Stimulated activated CD8-positive, alpha-beta memory T cell treated with anti-CD3 and anti-CD28 coated beads, Interleukin-12 subunit alpha, Interleukin-12 subunit beta, amount 100 ng/mL, for 1 hour (primary cell): ENCODE results near the gene GPR180.

Source experiments
- DNase-seq: peaks from one replicate; pipeline ENCODE4 v3.0.0-alpha.2; 2020; ENCODE audit warnings: low read depth

GPR180 gene

DNA sequence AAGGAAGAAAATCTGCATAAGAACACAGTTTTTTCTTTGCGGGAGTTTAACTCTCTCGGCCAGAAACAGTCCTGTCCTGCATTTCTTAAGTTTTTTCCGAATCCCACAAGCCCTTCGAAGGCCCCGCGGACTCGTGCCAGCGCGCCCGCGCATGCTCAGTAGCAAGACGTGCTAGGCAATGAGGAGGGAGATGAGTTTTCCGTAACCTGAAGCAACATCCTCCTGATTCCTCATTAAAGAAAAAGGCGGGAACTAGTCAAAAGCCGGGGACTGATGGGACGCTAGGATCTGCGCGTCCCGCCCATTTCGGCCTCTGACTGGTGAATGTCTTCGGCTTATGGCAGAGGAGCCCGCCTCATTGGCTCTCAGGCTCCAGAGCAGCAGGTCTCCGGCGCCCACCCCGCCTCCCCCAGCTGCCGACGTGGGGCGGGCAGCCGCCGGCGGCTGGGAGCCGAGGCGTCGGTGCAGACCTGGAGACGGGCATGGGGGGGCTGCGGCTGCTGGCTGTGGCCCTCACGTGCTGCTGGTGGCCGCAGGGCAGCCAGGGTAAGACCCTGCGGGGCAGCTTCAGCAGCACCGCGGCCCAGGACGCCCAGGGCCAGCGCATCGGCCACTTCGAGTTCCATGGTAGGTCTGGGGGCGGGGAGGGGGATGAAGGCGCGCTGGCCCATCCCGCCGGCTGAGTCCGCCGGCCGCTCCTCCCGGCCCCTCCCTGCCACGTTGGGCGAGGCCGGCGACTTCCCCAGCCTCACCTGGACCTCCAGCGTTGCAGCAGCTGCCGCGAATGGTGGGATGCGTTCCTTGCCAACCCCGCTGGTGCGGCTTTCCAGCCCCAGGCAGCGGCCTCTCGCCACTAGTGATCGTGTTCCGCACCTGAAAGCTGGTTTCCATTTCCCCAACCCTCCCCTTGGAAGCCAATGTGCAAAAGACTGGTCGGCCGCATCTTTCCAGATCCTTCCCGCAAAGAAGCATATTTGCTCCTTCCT is at the start of gene GPR180:
TSS of gene GPR180 (plus strand) at position 412 of the 986 bp plus-strand sequence. CDS start at position 483, 71 bp downstream.
- peak; percentile 70 for DNase-seq

DNA sequence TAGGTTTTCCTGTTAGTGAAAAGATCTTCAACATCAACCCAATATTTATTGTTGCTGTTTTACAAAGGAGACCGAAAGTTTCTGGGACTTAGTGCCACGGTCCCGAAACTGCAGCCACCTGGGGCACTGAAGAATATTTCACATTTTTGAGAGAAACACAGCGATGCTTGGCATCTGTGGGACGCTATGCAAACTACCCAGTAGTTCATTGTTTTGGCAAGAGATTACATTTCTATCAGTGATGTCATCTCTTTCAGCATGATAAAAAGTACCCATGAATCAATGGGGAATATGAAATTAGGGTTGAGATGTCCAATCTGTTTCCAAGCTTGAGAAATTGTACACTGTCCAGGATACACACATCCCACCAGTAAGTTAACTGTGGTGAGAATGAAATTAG is 49.6 kb upstream of the GPR180 start:
- no peak for DNase-seq

DNA sequence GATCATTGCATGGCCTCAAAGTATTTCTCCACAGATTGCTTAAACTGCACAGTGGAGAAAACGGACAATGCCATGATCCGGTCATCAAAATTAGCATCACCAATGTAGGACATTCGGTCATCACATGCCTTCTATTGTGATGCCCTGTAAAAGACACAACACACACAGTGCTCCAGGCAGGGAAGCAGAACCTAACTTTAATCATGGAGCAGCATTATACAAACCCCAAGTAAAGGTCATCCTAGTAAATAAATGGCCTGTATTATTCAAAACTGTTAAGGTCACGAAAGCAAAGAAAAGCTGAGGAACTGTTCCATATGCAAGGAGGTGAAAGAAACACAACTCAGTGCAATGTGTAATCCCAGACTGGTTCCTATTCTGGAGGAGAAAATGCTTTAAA is 47.9 kb upstream of the GPR180 start:
- no peak for DNase-seq

DNA sequence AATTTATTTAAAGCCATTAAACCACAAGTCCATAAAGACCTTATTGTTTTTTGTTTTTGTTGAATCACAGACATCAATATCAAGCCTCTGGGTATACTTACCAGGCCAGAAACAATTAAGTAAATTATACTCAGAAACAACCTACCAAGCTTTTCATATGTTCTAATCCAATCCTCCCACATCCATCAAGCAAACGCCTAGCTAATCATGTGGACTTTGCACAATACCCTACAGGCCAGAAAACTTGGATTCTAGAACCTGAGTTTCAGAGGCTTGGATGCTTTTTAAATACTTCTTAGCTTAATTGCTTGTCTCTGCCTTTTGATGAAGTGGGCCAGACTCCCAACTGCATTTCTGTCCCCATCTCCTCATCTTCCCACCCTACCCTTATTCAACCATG is 45.6 kb upstream of the GPR180 start:
- no peak for DNase-seq

DNA sequence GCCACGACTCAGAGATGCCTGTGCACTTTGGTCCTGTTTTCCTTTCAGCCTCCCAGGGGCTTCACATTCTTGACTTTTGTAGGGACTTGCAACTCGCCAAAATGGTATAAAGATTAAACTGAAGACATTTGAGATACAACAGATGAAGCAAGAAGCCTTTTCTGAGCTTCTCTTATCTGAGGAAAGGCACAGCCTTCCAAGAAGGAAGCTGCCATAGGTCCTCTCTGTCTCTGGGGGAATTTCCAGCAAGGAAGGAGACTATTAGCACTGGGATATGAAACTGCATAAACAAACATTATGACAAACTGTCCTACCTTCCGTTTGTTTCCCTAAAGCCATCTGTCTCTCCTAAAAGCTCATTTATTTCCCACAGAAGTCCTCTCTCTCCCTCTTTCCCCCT is 45.0 kb upstream of the GPR180 start:
- DNase-seq: no peak

DNA sequence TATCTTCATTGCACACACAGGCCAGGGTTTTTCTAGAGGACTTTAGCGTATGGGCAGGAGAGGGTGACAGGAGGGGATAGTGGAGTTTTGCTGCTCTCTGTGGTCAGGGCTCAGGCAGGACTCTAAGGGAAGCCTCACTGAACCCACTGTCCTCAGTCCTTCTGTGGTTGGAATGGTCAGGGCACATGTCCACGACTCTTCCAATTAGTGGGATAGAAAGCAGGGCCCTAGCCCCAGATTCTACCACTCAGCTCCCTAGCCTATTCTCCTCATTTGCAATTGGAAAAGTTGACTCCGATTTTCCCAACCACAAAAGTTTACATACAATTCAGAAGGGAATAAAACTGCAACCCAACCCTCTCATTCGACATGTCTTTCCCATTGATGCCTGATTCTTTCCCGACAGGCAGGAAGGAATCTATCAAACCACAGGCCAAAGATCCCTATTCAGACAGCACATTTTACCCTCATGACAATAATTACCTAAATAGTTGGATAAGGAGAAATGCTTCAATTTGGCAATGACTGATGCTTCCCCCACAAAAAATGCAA is 43.9 kb upstream of the GPR180 start:
- DNase-seq: no peak

DNA sequence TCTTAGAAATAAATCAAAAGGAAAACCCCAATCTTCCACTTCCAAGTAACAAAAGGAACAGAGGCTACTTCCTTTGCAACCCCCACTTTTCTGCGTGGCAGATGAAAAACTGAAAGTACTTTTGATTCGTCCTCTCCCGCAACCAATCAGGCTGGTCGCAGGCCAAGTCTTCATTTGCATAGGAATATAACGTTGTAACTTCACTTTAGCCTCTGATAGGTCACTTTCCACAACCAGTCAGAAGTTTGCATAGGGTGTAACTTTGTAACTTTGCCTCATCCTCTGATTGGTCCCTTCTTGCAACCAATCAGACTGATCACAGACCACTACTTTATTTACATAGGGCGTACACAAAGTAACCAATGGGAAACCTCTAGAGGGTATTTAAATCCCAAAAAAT is 42.9 kb upstream of the GPR180 start:
- no peak for DNase-seq

DNA sequence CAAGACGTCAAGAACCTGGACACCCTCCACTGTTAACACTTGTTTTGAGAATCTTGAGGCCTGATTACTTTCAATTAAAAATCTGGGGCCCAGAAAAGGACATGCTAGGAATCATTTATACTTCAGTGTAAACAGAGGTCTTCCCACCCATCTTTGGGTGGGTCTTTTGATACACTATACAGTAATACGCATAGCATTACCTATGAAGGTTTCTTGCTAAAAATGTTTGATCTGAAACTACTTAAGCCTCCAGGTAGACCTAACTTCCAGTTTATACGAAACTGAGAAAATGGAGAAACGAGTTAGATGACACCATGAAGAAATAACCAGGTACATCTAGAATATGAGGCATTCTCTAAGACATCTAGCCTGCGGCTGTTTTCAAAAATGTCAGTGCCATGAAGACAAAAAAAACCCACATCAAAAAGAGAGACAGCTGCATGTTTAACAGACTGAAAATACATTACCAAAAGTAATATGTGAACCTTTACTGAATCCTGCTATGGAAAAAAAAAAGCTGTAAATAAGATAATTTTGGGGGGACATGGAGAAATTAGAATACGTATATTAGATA is 42.3 kb upstream of the GPR180 start:
- DNase-seq: no peak

DNA sequence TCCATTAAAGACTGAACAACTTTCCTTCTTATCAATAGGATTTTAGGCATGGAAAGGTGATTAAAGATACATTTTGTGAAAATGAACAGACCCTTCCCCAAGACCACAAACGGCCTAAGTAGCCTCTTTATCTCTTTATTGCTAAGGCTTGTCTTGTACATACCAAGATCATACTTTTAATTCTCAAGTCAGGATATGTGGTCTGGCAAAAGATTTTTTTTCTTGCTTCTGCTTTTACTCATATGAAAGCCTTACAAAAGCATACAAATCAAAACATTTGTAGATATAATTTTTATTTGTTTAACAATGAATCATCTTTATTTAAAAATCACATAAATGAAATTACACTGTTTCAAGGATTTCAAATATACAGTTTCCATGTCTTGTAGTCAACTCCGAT is 41.5 kb upstream of the GPR180 start:
- no peak for DNase-seq

DNA sequence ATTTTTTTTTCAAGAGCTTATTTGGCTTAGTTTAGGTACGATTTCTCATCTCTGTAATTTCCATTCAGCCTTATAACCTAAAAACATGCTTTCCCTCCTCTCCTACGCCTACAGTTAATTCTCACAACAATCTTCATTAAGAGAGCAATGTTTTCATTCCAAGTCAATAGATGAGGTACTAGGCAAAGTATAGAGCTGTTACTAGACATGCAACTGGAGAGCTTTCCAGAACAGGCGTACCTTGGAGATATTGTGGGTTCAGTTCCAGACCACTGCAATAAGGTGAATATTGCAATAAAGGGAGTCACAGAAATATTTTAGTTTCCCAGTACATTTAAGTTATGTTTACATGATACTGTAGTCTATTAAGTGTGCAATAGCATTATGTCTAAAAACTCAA is 40.5 kb upstream of the GPR180 start:
- no peak for DNase-seq

DNA sequence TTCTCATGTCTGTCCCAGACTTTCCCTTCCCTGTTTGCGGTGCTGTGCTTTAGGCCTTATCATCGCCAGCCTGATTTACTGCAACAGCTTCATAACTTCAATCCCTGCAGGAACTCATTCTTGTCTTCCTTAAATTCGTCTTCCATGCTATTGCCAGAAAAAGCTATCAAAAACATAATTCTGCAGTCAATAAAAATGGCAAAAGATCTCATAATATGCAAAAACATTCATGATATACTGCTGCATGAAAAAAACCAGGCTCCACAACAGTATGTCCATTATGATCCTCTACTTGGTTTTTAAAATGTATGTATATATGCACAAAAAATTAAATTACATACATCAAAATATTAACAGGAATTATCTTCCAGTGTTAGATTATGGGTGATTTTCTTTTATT is 34.1 kb upstream of the GPR180 start:
- no peak for DNase-seq

DNA sequence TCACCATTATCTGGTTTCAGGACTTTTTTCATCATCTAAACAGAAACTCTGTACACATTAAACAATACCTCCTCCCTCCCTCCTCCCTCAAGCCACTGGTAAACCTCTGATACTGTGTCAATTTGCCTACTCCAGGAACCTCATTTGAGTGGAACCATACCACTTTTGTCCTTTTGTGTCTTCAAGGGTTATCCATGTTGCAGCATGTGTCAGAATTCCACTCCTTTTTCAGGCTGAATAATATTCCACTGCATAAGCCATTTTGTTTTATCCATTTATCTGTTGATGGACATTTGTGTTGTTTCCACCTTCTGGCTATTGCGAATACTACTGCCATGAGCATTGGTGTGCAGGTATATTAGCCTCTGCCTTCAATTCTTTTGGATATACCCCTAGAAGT is 33.2 kb upstream of the GPR180 start:
- no peak for DNase-seq

DNA sequence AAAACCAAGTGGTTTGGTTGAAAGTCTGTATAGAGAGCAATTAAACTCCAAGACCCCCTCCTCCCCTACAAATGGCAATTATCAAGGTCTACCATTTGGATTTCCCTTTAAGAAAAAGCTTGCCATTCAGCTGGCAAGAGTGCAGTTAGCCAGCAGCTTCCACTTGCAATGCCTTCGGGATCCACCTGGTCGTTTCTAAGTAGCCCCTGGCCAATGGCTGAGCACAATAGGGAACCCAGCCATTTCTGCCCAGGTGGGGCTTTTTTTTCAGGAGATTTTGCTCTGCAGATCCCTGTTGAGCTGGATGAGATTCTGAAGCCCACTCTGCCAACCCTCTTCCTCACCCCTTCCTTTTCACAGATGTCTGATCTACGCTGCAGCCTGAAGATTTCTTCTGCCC is 32.0 kb upstream of the GPR180 start:
- no peak for DNase-seq

DNA sequence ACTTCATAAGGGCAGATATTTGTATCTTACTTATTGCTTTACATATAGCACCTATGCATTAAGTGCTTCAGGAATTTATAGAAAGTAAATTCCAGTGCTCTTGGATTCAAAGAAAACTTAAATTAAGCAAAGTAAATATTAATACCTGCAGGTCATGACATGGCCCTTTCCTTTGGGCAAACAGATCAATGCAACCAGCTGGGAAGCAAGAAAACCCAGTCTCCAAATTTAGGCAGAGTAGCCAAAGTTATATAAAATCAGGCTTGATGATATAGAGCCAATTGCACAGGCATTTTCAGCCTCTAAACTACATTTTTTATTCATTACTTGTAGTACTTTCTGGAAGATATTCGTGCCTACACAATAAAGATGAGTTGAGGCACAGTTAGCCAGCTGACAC is 22.6 kb upstream of the GPR180 start:
- DNase-seq: no peak

DNA sequence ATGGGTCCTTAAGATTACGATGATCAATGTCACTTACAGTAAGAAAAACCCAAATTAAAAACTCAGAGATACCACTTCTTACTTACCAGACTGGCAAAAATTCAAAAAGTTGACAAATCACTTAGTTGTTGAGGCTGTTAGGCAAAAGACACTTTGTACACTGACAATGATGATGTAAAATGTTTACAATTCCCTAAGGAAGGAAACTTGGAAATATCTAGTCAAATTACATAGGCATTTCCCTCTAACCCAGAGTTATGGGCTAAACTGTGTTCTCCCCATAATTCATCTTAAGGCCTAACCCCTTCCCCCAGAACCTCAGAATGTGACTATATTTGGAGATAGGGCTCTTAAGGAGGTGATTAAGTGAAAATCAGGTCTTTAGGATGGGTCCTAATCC is 17.7 kb upstream of the GPR180 start:
- DNase-seq: no peak

DNA sequence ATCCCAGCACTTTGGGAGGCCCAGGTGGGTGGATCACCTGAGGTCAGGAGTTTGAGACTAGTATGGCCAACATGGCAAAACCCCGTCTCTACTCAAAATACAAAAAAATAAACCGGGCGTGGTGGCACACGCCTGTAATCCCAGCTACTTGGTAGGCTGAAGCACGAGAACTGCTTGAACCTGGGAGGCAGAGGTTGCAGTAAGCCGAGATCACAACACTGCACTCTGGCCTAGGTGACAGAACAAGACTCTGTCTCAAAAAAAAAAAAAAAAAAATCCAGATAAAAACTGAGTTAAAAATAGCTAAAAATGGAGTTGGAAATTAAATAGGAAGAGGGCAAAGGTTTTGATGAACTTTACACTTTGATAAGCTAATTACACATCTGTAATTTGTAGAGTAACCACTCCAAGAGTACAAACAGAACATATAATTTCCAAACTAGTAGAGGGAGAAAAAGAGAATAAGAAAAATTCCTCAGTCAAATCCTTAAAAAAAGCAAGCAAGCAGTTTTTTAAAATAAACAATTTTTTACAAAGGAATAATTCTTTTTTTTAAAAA is 16.0 kb upstream of the GPR180 start:
- DNase-seq: no peak

DNA sequence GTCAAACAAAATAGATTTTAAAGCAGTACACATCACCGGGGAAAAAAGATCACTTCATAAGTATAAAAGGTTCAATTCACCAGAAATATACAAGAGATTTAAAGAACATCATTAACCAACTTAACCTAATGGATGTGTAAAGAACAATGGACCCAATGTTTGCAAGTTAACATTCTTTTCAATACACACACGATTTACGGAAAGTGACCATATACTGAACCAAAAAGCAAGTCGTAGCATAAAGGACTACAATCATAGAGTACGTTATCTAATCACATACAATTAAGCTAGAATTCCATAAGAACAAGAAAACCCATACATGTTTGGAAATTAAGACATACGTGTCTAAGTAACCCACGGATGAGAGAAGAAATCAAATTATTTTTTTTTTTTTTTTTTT is 15.3 kb upstream of the GPR180 start:
- DNase-seq: no peak

DNA sequence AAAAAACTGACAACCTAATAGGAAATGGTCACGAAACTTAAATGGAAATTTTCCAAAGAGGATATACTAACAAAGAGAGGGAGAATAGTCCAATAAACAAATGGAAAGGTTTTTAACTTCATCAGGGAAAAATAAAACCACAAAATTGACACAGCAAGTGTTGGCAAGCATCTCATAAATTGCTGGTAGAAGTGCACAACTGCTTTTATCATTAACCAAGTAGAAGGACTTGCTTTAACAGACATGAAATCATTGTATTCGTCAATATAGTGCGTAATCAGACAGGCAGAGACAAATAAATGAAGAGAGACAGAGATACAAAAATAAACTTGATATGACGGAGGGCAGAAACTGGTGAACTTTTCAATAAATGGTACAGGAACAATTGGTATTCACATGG is 13.1 kb upstream of the GPR180 start:
- DNase-seq: no peak

DNA sequence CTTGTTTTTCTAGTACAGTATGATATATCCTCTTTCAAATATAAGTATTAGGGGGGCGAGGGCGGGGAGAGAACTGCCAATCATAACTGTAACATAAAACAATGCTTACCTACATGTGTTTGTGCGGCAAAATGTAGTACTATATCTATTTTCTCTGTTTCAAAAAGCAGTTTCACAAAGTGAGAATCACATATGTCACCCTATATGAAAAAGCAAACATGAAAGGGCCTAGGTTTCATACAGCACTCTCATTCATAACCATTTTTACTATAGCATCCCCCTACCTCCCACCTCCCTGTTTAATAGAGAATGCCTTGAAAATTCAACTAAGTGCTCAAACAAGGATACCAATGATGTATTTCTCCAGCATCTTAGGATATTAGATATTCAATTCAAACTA is 10.9 kb upstream of the GPR180 start:
- DNase-seq: no peak

DNA sequence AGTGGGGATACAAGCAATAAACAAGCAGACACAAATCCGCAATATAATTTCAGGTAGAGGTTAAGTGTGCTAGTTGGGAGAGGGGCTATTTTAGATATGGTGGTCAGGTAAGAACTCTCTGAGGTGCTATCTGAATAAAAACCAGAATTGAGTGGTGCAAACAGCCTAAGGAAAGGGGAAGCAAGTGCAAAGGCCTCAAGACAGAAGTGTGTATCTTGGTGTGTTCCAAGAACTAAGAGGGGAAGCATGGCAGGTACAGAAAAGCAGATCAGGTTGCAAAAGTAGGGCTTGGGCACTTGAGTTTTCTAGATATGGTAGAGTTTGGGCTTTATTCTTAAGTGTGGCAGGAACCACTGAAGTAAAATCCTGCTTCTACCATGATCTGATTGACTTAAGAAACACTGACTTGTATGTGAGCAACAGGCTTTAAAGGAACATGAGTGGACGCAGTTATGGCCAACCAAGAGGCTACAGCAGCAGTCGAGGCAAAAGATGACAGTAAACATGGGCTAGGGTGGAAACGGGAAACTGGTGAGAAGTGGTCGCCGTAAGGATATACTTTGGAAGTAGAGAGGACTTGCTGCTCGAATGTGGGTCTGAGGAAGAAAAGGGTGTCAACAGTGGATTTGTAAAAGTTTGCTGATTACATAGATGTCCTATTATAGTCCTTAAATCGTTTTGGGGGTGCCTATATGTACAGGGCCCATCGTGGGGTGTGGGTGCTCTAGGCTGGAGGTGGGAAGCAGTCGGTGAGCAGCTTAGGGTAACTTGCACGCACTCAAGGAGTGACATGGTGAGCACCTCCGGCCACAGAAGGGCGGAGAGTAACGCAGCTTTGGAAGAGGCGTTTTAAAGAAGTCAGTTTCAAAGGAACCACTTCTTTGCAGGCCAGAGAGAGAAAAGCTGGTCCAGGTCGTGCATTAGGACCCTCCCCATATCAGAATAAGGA is 6.4 kb upstream of the GPR180 start:
- DNase-seq: no peak

DNA sequence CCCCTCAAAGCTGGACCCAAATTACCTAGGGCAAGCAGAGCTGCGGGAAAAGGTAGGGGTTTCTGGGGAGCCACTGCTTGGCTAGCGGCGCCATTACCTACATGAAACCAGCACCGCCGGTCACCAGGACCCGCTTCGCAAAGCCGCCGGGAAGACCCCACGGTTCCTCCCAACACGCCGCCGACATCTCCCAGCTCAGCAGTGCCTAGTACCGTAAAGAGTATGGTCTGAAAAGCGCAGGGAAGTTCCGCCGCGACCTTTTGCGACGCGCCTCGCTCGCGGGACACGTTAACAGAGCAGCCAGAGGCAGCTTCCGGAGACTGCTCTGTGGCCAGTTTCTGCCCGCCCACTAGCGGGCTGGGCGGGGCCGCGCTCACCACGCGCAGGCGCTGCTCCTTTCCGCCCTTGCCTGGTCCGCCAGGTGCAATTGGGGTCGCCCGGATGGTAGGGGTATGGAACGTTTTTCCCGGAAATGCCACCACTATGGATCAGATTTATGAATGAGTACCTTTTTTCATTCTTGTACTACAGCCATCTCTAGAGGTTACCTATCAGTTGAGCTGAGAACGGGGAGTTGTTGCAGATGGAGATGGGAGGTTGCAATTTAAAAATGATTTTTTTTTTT is 5.6 kb upstream of the GPR180 start, which contains the start of gene TGDS:
TSS of gene TGDS (minus strand) at position 203 of the 625 bp plus-strand sequence. CDS start at position 187, 16 bp downstream.
- DNase-seq: peak; percentile 78
